Measurements from ENCODE around the gene CNPY1. TPM values are rescaled to one million over a fixed set of nuclear protein-coding genes. Genes with fewer than 3 reads are reported as not detected.
A peak's percentile ranks its signal among the peaks of the same experiment; 100 is the strongest.

CNPY1 gene
- total and polyA plus RNA-seq, 2 of the 8 experiments (the other 6 are each of a cell fraction or from before 2014, with no cell fraction given): not detected

DNA sequence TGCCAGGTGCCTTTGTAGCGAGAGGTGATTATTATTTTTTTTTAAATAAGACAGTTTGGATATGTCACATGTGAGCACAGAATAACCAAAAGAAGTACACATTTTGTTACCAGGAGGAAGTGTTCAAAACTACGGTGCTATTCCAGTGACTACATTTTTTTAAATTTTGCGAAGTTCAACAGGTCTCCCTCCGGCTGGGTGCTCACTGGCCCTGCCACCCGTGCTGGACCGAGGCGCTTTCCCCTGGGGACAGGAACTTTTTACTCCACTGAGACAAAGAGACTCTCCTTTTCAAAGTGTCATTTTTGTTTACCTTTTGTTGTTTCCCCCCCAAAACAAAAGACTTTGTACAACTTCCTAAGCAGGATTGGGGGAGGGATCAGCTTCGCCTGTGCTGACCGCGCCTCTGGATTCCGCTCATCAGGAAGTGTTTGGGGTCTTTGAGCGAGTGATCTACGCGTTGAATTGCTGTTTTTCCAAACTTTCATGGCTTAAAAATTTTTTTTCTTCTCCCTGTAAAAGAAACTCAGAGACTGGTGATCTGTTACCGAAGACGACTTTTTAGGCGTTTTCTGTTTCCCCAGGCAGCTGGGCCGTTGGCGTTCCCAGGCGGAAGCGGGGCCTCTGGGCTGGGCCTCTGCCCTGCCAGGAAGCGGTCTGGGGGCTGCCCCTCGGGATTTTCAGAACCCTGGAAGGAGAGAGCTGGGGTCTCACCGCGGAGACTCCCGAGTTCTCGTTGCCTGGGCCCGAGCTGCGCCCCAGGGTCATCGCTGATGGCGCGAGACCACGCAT, 81.2 kb downstream of the CNPY1 start:
- Histone ChIP-seq H3K9ac (replicated peaks in 1 of 4; ENCODE audit: extremely low read depth in 1 of 4, low read depth in 3 of 4, low read length in 3 of 4) (no peak overlapping the region), H2BK120ac (replicated peaks; ENCODE audit: low read depth, low read length) (no peak overlapping the region)
- no peak for FAIRE-seq

More for the DNA sequence above, 81.2 kb downstream of the CNPY1 start:
- peaks cover 4% of the 10 kb centered on the region; the same call in 1 of the 2 replicates for H3K23me2 ChIP-seq (ENCODE audit: low read depth, low read length)
- H3K4me2 ChIP-seq (ENCODE audit: insufficient read depth in 1 of 2, low read depth in 2 of 2, low read length in 2 of 2): no peak overlapping the region
- H3K23ac ChIP-seq (ENCODE audit: insufficient read length): no peak overlapping the region
- H4K20me1 ChIP-seq (replicated peaks in 1 of 2; ENCODE audit: control insufficient read depth in 1 of 2, insufficient read depth in 2 of 2, low read length in 2 of 2): peaks cover 25 to 45% of the 10 kb centered on the region in 2 experiments
- H3K79me2 ChIP-seq (ENCODE audit: control insufficient read depth in 1 of 2, insufficient read depth in 2 of 2, low read length in 2 of 2): no peaks in the 10 kb centered on the region
- H4K5ac ChIP-seq (ENCODE audit: insufficient read length, low read depth, low read length): no peak overlapping the region
- no peaks in the 10 kb centered on the region for H3K79me1 ChIP-seq (ENCODE audit: low read depth, low read length)
- H4K91ac ChIP-seq (replicated peaks; ENCODE audit: insufficient read length, low read length): no peak overlapping the region
- H2BK12ac ChIP-seq (ENCODE audit: low read depth, low read length): no peak overlapping the region
- ChIA-PET CTCF (ENCODE audit: partially characterized antibody) (interaction anchor here (1.2 to 1.7 kb wide), 2 partner anchors 42 to 92 kb away, joined by 3 to 4 read pairs; no protein-coding TSS in a partner anchor), POLR2A (ENCODE audit: partially characterized antibody) (interaction anchor here (1.1 to 1.9 kb wide), 2 partner anchors 14 to 93 kb away, joined by 3 to 4 read pairs; no protein-coding TSS in a partner anchor)
- no peak overlapping the region for H3K14ac ChIP-seq (ENCODE audit: insufficient read length)
- no peak overlapping the region for H3K4me3 ChIP-seq (ENCODE audit: extremely low read depth in 1 of 4, insufficient read depth in 2 of 4, low read depth in 3 of 4, low read length in 4 of 4)
- peaks cover 0 to under 1% (median 0%) of the 10 kb centered on the region in 4 experiments; a peak in 1 of 8 replicates for H3K36me3 ChIP-seq (ENCODE audit: control insufficient read depth in 2 of 4, insufficient read depth in 4 of 4, low read length in 3 of 4)
- H3K27me3 ChIP-seq (replicated peaks in 1 of 4; ENCODE audit: control insufficient read depth in 3 of 4, extremely low read depth in 1 of 4, insufficient read depth in 3 of 4, low read length in 3 of 4): peaks cover 94 to 100% (median 98%) of the 10 kb centered on the region in 4 experiments
- H2AK5ac ChIP-seq (ENCODE audit: low read depth, low read length): no peak overlapping the region
- no peak overlapping the region for H3K56ac ChIP-seq (replicated peaks; ENCODE audit: insufficient read length, low read depth, low read length)
- no peak overlapping the region for H2BK15ac ChIP-seq (ENCODE audit: low read length)
- H3K9me3 ChIP-seq (ENCODE audit: insufficient read depth in 2 of 2, low read depth in 1 of 2, low read length in 1 of 2): no peaks in the 10 kb centered on the region
- H2BK5ac ChIP-seq (ENCODE audit: low read depth, low read length): no peak overlapping the region
- H2AFZ ChIP-seq (ENCODE audit: low read length): no peak overlapping the region
- H3K4ac ChIP-seq (replicated peaks; ENCODE audit: insufficient read length, low read depth, low read length): no peak overlapping the region
- 9% methylated on average over 33 of the region's 33 CpGs; no CpG with 5 or more reads in 1 of the 2 experiments for WGBS, 2 experiments (ENCODE audit: extremely low coverage in 1 of 2, insufficient coverage in 1 of 2, insufficient read length in 1 of 2, insufficient replicate concordance in 2 of 2, low coverage in 1 of 2, low lambda C conversion rate in 2 of 2, missing lambda C conversion rate in 1 of 2)
- DNase-seq (ENCODE audit: low read depth in 1 of 2, low spot score in 2 of 2): peak in 1 of 2 experiments; percentile 49
- no peak overlapping the region for H3K18ac ChIP-seq (ENCODE audit: extremely low read depth, low read length)
- TF ChIP-seq SUZ12 (IDR thresholded peaks at IDR 0.05; ENCODE audit: low read length): peak; percentile 83
- no peak for TF ChIP-seq MAX (IDR thresholded peaks at IDR 0.05)
- peak; percentile 84 for TF ChIP-seq EZH2 (IDR thresholded peaks at IDR 0.05; ENCODE audit: low read depth, low read length, severe bottlenecking)
- peak; percentile 78 for TF ChIP-seq CBX8 (IDR thresholded peaks at IDR 0.05; ENCODE audit: borderline replicate concordance, low read depth, low read length)
- TF ChIP-seq RNF2 (IDR thresholded peaks at IDR 0.05; ENCODE audit: borderline replicate concordance, low read depth, low read length, missing control alignments, poor library complexity, severe bottlenecking): peak; percentile 99
- no peak overlapping the region for H4K8ac ChIP-seq (ENCODE audit: extremely low read depth, insufficient read depth, low read length)
- H3K27ac ChIP-seq (ENCODE audit: low read depth, low read length): no peak overlapping the region
- no peak overlapping the region for H2BK20ac ChIP-seq (ENCODE audit: low read length)
- peaks cover 0 to 15% (median 10%) of the 10 kb centered on the region in 4 experiments; a peak in 5 of 7 replicates for H3K4me1 ChIP-seq (replicated peaks in 1 of 4; ENCODE audit: control insufficient read depth in 3 of 4, insufficient read depth in 4 of 4, low read length in 3 of 4)

Measured in H1 (cell line).